Ovary (tissue), 3 donors: ENCODE measurements around the gene BEST3.

Source experiments
- CTCF ChIP-seq, 3 donors: fragments of 450-650 bp in 2 of 3; fragments of 200-600 bp in 1 of 3; IDR thresholded peaks; one replicate each; pipeline versions ENCODE4 v1.5.1 to v1.8.0; 2016 to 2022; ENCODE audit warnings: antibody characterized with exemption in 3 of 3, mild to moderate bottlenecking in 1 of 3
- POLR2A ChIP-seq: fragments of 450-650 bp; IDR thresholded peaks from one replicate; pipeline ENCODE4 v1.6.1; 2017; ENCODE audit warnings: antibody characterized with exemption, mild to moderate bottlenecking, moderate library complexity
- donor health status: DM: no; HTN: no; CAD: no.

- TF ChIP-seq CTCF (IDR thresholded peaks at IDR 0.05), result no peak
- TF ChIP-seq POLR2A, result no peak
Observed at GRCh38 chr12:69688021-69688420, 11.1 kb downstream of the BEST3 start.
